CD4-positive, alpha-beta T cell treated with Interleukin-12 subunit alpha and Interleukin-12 subunit beta, for 1 hour (primary cell): Measurements from ENCODE around the gene ZNF462.

Experiments
- DNase-seq: peaks from one replicate; pipeline ENCODE4 v3.0.0-alpha.2; 2020

ZNF462 gene

DNA sequence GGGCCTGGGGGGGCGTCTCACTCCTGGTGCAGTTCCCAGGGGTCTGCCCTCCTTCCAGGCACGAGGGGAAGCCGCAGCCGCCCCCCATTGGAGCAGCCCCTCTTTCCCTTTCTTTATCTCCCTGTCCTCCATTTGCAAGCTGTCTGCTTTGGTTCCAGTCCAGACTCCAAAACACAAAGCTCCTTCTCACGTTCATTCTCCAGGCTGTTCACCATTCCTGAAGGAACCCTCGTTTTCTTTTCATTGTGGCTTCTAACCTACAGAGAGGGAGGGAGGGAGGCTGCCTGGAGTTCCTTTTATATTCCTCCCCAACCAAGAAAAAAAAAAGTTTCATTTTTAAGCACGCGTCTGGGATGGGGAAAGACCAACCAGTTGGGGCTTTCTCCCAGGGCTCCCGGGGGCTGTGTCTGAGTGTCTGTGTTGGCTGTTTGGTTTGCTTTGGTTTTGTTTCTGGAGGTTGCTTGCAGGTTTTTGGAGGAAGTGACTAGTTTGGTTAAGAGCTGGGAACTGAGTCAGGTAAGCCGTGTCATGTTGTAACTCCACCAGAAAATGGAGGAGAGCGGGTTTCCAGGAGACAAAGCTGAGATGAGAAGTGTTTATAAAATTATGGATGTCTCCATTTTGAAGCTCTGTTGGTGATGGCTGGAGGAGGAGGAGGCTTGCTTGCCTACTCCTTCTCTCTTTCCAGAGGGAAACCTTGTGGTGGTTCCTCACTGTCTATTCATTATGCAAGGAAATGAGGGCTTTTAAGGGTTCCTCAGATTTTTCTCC, 1.6 kb downstream of the ZNF462 start:
- DNase-seq: no peak

DNA sequence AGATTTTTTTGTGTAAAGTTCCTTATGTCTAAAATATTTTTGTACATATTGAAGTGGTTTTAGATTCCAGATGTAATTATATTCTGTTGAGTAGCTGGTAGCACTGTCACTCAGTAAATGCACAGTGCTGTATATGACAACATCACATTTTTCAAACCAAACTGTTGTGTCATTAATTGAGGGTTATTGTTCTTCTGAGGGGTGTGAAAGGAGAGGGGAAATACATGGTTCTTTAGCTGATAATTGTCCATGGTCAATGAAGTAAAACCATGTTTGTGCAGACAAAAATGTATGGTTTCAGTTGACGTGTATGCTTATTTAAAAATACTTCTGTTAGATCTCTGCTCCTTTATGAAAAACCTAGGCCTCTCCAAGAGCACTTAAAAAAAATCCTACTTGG, 3.3 kb downstream of the ZNF462 start:
- no peak for DNase-seq

DNA sequence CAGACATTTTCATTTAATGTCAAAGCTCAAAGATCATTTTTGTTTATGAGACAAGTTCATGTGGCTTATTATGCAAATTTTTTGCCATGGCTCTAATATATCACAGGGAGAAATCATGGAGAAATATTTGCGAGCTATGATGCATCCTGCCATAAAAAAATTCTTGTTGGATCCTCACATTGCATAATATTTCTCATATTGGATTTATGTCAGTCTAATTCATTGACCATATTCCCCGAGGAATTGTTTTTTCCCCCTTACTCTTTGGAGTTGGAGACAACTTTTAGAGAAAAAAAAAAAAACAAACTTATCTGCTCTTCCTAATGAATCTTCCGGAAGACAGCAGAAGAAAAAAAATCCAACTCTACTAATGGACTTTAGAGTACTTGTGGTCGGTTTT, 4.3 kb downstream of the ZNF462 start:
- no peak for DNase-seq

DNA sequence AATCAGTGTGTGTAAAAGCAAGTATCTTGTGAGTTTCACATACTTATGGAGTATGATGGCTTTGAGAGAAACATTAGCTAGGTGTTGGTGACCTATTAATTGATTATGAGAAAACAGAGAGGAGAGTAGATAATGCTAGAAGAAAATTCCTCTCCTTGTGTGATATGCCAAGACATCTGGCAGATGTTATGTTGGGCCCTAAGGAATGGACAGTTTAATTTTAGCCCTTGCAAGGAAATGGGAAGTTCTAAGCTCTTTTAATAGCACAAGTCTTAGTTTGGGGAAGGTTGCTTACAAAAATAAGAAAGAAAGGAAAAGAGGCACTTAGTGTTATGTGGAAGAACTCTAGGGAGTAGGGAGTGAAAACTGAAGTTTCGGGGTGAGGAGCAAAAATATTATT, 5.1 kb downstream of the ZNF462 start:
- no peak for DNase-seq

DNA sequence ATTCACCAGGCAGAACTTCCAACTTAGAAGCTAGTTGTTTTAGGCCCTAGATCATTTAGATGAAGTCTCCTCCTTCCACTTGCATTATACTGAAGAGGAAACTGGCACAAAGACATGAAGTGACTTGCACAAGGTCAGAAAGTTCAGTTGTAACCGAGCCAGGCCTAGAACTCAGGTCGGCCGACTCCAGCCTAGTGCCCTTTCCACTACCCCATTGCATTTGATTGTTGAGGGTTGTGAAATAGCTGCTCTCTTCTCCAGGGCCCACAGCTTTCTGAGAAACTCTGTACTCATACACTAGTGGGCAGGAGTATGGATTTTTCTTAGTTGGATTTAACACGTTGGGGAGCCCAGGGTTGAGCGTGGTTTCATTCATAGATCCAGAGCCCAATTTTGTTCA, 5.6 kb downstream of the ZNF462 start:
- no peak for DNase-seq

DNA sequence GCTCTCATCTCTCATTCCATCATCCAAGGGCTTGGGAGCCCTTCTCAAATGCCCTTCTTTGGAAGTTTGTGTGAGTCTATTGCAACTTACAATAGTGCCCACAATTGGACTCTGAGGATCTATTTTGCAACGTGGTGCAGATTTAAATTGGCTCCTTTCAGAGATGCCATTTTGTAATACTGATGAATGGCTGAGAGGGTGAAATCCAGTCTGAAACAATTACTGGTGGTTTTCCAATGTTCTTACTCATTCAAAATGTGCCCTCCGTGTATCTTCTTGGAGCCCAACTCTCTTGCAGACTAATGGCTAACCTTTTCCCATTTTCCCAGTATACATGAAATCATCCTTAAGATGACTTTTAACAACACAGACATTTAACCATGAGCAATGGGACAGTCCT, 6.1 kb downstream of the ZNF462 start:
- no peak for DNase-seq

DNA sequence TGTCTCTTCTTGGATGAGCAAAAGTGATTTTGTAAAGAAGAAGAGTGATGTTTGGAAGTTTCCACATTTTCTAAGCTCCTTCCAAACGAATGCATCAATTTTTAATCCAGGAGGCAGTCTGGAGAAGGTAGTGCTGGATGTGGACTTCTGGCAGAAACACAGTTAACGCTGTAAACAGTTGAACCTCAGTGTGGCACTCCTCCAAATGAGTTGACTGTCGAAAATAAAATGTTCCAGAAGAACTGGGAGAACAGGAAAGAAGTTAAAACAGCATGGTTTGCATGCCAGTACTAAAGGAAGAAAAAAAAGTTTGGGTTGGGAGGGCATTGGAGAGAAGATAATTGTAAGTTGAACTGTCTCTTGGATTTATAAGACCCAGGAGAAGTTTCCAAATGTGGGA, 6.5 kb downstream of the ZNF462 start:
- DNase-seq: no peak

DNA sequence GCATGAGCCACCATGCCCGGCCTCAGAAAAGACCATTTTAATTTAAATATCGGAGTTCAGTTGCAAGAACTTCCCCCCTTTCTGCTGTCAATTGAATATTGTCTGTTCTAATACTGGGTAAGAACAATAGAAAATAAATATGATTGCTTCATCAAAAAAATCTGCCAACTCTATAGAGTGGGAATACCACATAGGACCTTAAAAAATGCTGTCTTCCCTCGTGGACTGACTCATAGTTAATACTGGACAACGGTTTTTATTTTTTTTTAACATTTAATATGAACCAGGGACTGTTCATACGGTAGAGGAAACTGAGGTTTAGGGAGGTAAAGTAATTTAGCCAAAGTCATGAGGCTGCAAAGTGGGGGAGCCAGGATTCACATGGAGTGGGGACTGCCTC, 9.7 kb downstream of the ZNF462 start:
- DNase-seq: no peak

DNA sequence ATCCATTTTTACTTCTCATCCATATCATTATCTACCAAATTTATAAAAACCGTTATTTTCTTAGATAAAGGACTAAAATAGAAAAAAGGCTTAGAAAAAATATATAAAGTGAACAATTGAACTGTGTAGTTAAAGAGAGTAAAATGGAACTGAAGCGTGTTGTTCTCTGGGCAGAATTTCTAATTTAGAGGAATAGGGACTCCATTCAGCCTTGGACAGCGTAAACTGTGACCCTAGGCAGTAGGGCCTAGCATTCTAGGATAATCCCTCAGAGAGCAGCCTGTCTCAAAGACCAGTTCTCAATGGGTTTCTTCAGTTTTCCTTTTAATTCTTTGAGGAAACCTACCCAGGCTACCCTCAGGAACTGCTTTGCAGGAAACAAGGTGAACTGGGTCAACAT, 11.1 kb downstream of the ZNF462 start:
- DNase-seq: no peak

DNA sequence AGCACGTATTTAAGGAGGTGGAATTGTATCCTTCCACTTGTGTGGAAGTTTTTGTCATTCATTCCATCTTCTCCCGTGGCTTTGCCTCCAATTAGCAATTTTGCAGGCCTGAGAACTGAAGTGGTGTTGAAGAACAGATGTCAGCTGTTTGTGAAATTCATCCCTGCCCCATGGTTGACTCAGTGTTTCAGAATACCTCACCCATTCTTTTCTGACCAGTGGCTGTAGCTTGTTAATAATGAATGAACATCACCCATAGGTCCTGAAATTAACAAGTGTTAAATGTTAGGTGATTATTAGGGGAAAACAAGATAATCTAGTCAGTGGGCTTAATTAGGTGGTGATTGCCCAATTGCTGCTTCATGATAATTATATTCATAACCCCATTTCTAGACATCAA, 11.7 kb downstream of the ZNF462 start:
- no peak for DNase-seq

DNA sequence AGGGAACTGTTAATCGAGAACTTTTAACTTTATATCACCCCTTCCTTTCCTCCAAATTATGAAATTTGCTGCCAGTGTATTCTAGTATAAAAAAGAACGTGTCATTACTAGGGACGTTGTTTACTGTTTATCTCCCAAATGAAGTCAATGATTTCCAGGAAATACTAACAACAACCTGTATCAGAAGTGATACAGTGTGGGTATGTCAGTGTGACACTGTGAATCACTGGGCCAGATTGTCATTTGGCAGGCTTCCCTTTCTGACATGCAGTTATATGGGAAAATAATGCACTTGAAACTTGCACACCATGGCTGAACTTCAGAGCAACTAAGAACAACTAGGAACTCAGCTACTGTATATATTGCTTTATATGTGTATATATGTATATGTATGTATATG, 12.6 kb downstream of the ZNF462 start:
- no peak for DNase-seq

DNA sequence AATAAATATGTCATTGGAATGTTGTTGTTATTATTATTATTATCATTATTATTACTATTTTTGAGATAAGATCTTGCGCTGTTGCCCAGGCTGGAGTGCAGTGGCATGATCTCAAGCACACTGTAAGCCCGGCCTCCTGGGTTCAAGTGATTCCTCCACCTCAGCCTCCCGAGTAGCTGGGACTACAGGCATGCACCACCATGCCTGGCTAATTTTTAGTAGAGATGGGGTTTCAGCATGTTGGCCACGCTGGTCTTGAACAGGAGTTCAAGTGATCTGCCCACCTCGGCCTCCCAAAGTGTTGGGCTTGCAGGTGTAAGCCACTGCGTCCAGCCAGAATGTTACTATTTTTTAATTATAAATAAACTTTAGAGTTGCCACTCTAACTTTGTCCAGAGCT, 14.4 kb downstream of the ZNF462 start:
- DNase-seq: no peak

DNA sequence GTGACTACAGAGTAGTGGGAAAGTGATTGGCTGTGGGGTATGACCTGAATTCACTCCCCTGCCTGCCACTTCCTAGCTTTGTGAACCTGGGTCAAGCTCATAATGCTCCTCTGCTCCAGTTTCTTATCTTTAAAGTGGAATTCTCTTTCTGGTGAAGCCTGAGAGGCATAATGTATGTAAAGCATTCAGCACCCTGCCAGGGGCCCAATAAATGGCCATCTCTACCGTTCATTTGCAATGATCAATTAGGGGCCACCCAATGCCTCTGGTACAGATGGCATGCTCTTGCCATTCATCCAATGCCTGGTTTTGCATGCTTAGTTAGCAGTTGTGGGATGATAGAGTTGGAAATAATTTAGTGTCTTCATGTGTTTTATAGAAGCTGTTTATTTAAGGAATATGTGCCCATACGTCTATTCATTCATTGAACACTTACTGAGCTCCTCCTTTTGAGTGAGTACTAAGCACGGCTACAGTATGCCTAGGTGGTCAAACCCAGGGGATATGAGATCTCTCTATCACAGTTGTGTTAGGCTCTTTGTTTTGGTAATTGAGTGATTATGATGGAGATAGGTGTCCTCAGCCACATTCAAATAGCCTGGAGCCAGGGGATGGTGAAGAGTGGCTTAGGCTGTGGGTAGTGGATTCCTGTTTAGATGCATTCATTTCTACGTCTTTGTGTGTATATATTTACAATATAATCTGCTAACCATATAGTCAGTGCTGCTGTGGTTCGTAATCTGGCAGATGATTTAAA, 15.3 kb downstream of the ZNF462 start:
- DNase-seq: no peak

DNA sequence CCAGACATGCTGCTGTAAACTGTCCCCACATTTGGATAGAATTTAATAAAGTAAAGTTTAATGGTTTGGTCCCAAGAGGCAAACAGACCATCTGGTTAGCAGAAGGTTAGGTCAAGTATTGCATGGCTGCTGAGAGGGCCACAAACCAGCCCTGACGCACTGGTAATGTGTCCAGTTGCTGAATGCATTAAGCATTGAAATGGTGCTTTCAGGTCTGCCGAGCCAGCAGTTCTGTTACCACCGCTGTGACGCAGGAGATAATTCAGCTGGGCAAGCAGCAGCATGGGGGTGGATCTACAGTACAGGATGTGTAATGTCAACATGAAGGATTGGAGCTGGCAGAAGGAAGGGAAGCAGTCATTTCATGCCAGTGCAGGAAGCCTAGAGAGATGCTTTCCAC, 16.0 kb downstream of the ZNF462 start:
- no peak for DNase-seq

DNA sequence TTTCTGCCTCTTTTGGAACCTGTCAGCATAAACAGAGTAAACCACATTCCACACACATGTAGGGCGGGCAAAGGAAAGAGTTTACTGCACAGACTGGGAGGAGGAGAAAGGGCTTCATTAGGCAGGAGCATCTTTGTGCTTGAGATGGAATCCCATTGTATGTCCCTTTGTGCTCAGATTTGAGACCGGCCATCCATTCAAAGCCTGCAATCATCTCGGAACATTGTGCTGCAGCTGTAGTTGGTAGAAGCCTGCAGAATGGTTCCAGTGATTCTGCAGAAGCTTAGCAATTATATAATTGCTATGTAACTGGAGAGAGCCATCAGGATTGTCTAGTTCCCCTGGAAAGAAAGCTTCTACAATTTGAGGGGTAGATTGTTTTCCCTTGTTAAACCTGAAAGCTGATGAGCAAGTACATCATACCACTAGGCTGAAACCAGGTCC, 16.5 kb downstream of the ZNF462 start:
- no peak for DNase-seq

DNA sequence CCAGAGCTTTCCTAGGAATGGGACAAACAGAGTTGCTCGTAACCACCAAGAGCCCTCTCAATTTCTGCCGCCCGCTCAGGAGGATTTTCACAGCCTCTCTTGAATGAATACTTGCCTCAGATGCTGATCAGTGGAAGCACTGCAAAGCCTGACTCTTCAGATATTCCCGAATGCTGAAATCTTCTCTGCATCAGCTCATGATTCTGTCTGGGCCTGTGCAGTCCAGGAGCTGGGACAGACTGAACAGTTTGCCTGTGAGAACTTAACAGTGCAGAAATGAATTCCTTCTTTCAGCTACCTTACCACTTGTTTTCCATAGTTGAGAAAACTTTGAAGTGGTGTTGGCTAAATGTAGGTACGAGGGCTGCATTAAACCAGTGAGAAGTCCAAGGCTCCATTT, 17.1 kb downstream of the ZNF462 start:
- no peak for DNase-seq

DNA sequence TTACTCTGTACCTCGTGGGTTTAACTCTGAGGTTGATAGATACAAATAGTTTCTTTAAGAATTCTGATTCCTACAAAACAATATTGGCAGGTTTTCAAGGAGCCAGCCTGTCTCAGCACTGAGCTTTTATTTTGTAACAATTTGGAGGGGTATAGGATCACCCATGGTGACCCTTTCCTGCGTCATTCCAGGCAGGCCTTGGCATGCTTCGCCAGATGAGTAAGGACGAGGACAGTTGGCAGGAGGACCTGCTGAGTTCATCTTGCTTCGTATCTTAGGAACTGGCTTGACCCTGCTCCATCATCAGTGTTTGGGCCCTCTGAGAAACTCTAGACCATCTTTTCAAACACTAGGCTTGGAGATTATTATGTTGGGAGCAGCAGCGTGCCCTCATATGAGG, 17.9 kb downstream of the ZNF462 start:
- no peak for DNase-seq

DNA sequence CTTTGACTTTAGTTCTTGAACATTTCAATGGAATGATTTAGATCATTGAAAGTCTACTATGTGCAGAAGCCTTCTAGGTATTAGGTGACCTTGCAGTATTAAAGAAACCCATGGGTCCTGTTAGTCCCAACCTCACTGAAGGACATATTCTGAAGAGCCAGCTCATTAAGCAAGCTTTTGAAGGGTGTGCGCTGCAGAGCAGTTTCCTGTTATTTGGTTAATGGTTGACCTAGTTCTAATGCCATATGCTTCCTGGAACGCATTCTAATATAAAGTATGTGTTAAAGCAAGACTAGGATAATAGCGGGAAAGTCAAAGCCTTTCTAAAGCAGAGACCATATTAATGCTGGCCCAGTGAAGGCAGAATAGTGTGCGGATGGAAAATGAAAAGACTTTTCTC, 20.1 kb downstream of the ZNF462 start:
- DNase-seq: no peak

DNA sequence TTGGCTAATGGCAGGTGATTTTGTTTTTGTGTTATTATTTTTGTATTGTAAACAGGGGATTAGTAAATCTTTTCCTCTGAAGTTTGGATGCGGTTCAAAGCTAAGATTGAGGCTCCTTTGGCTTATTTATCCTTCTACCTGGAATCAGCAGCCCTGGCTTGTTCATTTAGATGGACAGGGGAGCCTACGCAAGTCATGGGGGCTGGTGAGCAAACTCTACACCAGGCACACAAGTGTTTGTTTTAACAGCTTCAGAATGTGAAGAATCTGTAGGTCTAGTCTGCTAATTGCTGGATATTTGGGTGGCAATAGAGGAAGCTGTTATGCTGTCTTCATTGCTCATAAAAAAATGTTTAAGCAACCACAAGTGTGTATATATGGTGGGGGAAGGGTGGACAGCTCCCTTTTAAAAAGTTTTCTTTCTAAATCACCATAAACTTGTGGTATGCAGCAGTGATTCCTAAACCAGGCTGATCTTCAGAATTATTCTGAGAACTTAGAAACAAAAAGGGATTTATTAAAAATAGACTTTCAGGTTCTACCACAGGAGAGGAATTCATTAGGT, 20.7 kb downstream of the ZNF462 start:
- no peak for DNase-seq

DNA sequence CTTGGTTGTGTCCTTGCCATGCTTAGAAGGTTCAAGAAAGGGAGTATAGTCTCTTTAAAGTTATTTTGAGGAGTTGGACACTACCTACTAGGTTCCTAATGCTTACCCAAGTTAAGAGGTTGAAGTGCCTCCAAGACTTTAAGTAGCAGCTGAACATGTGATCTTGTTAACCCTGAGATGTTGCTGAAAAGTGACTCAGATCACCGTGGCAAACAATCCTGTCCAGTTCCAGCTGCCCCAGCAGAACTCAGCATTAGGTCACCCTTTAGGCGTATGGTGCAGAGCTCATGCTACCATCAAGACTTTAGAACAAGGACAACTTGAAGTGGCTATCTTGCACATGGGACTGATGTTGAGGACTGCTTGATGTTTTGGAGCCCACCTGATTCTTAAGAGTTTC, 22.5 kb downstream of the ZNF462 start:
- no peak for DNase-seq

DNA sequence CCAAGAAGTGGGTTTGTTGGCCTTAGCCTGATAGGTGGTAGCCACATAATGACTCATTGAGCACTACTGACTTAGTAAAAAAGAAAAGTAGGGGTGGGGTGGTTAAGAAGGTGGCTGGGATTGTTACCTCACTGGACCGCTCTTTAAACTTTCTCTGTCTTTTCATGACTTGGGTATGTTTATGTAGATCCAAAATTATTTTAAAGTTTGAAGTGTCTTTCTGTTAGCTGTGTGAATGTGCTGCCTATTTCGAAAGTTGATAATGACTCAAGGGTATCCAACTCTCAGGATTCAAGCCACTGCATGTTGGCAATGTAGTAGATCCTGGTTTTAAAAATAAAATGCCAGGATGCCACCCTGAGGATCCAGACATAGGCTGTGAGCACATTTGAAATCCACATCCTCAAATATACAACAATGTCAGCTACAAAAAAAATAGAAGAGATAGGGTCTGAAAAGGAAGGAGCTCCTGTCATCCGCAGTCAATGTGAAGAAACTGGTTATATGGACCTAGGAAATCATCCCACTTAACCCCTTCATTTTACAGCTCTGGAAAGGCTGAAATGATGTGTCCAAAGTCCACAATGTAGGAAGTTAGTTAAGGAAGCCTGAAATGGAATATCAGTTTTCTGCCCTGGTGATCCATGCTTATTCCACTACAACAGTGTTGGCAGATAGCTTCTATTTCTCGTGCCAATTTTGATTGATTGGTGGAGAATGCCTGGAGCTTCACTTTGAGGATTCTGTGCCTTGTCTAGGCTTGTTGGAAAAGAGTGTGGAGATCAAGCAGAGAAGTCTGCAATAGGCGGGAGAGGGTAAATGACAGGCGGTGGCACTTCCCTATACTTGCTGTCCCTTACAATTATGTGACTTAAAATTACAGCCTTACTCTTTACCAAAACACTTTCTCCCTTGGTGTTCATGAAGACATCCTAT, 23.4 kb downstream of the ZNF462 start:
- no peak for DNase-seq

DNA sequence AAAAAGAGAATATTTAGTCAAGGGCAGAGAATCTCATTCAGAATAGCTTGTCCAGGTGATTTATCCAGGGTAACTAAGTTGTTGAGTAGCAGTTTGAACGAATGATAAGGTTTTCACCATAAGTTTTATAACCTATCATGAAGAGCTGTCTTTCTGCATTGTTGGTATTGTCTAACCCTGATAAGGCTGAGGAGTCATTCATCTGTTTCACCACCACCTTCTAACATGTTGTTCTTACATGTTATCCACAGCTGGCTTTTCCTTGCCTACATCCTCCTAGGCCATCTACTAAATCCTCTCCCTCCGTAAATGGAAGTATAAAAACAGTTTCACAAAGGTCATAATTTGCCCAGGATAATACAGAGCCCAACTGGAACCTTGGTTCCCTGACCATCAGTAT, 24.1 kb downstream of the ZNF462 start:
- DNase-seq: no peak

DNA sequence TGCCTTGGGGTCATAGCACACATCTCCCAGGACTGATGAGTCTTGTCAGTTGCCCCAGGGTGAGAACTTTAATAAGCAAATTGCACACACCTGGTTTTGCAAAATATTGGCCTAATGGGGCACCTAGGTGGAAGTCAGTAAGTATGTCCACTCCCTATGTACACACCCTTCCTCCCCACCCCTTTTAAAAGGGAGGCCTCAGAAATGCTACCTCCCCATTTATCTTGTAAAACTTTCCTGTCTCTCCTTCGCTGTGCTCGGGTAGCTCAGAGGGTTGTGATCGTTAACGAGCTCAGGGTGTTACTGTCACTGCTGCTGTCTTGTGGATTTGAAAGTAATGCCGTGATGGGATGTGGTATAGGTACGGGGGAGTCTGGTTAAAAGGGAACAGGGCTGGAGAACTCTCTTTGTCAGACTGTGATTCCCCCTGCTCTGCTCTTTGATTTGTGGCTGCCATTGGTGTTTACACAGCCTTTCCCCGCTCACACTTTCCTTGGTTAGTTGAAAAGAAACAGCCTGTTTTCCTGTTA, 26.2 kb downstream of the ZNF462 start:
- no peak for DNase-seq
